Epidermal melanocyte (primary cell): ENCODE measurements around the gene SLC12A4.
"Not testable (repeated sequence)": the region's sequence is repeated elsewhere in the genome, so short reads cannot be mapped to it uniquely, and the experiment has no call there.

Source experiments
- DNase-seq: peaks from one replicate; pipeline ENCODE4 v3.0.0; 2011; ENCODE audit warnings: low spot score; ENCODE audit not compliant: insufficient read length

The SLC12A4 gene

DNA sequence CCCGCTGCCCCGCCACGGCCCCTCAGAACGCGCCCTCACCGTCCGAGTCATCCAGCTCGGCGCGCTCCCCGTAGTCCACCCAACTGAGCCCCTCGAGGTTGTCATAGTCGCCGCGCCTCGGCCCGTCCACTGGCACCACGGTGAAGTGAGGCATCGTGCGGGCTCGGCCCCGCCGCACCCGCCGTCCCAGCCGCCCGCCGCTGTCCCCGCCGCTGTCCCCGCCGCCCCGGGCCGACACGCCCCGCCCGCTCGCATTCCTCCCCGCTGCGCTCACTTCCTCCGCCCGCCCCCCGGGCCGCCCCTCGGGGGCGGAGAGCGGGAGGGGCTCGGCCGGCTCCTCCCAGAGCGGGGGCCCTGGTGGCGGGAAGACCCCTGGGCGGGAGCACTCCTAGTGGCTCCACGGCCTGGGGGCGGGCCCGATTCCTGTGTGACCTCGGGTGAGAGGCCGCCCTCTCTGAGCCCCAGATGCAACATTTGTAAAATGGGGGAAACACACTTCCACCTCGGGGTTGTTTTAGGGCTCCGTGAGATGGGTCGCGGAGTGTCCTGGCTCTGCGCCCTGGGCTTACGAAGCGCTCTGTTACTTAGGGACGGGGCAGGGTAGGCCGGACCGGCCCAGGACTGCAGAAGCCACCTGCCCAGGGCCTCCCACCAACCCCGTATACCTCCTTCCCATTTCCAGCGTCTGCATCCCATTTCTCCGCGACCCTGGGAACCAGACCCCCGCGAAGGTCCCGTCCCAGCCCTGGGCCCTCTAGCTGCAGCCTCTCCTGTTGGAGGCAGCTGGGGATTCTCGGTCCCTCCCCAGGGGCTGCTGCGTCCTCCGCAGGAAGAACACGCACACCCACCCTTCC lies at the start of gene SLC12A4:
Gene SLC12A4, minus strand, starts transcription at position 238 of the 854 bp plus-strand sequence. Its CDS starts 84 bp downstream, at position 154.
- peak; percentile 96 for DNase-seq

DNA sequence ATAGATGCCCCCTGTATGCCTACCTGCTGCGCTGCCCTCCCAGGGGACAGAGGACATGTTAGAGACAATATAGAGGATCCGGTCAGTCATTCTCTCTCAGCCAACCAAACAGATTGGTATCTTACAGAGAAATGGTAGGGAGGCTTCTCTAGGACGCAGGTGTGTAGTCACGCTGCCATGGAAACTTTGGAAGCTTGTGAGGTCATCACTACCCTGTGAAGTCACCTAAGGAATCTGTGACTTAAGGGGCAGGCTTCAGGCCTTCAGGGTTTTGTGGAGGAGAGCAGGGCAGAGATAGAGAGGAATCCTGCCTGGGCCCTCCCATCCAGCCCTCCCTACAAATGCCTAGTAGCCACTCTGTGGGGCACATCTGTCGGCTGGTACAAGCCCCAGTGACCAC lies 47.2 kb upstream of the SLC12A4 start, which contains the start of gene DPEP2NB:
Gene DPEP2NB, minus strand, starts transcription at position 231 of the 400 bp plus-strand sequence. Its CDS starts 141 bp downstream, at position 90.
- DNase-seq, result no peak

DNA sequence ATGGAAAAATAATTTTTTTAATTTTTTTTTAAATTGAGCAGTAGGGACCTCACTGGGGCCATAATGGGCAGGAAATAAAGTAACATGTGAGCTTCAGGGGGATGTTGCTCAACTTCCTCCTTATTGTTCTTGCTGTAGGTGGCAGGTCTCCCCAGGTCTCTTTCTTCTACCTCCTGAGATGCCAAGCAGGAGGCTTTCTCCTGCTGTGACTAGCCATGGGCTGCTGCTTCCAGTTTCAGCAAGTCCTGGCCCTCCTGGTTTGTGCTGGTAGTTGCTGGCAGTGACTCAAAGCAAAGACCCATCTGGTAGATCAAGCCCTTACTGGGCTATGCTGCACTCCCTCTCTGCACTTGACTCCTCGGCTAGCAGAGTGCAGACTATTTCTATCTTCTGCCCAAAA lies 45.0 kb upstream of the SLC12A4 start:
- DNase-seq, result no peak

DNA sequence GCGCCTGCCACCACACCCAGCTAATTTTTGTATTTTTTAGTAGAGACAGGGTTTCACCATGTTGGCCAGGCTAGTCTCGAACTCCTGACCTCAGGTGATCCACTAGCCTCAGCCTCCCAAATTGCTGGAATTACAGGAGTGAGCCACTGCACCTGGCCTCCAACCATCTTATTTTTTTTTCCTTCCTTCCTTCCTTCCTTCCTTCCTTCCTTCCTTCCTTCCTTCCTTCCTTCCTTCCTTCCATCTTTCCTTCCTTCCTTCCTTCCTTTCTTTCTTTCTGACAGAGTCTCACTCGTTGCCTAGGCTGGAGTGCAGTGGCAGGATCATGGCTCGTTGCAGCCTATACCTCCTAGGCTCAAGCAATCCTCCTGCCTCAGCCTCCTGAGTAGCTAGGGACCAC lies 41.4 kb upstream of the SLC12A4 start:
- not testable (repeated sequence) for DNase-seq

DNA sequence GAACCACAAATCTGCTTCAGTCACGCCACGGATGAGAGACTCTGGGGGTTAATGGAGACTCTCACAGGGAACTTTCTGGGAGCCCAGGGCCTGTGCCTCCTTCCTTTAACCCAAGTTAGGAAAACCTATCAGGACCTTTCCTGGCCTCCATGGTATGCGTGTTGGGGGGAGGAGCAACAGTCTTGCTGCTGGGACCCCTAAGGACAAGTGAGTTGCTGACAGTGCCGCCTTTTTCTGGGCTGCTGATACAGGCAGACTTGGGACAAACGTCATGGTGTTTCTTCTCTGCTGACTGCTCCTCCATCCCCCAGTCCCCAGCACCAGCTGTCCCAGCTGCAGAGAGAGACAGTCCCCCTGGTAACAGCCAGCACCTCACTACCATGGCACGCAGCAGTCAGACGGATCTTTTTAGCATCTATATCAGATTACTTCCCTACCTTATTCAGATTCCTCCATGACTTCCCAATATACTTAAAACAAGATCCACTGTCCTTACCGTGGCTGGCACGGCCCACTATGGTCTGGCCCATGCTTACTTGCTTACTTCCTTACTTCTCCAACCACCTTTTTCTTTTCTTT lies 40.8 kb upstream of the SLC12A4 start:
- DNase-seq, result peak; percentile 8

DNA sequence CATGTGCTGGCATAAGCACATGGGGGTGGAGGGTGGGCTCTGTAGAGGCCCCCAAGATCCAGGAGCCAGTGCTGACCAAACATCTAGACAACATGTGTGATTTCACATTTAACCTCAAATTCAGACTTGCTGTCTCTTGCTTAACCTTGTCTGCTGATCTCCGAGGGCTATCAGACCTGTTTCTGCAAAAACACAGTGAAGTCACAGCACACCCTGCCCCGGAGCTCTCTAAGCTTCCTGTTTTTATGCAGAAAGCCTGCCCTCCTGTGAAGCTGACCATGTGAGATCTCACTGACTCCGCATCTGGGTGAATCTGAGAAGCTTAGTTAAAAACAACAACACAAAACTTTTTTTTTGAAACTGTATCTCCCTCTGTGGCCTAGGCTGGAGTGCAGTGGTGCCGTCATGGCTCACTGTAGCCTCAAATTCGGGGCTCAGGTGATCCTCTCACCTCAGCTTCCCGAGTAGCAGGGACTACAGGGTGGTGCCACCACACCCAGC lies 37.4 kb upstream of the SLC12A4 start:
- peak; percentile 18 for DNase-seq

DNA sequence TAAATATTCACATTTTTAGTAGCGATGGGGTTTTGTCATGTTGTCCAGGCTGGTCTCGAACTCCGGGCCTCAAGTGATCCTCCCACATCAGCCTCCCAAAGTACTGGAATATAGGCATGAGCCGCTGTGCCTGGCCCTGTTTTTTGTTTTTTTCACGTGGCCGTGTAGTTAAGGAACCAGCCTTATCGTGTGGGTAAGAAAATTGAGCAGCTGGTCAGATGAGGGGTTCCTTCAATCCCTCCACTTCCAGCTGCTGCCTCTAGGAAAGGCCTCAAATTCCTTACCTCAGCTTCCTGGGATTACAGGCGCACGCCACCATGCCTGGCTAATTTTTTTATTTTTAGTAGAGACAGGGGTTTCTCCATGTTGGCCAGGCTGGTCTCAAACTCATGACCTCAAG lies 36.8 kb upstream of the SLC12A4 start:
- DNase-seq, result no peak

DNA sequence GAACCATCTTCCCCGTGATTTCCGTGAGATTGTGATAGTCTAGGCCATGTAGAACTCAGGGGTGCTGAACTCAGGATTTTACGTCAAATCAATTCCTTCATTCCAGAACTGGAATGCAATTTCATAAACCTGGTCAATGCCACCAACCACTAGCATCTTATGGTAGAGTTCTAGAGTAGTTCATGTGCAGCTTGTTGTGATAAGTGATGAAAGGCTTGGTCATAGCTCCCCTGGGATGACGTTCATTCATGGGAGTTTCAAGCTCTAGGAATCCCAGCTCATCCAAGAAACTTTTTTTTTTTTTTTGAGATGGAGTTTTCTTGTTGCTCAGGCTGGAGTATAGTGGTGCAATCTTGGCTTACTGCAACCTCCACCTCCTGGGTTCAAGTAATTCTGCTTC lies 34.6 kb upstream of the SLC12A4 start:
- no peak for DNase-seq

DNA sequence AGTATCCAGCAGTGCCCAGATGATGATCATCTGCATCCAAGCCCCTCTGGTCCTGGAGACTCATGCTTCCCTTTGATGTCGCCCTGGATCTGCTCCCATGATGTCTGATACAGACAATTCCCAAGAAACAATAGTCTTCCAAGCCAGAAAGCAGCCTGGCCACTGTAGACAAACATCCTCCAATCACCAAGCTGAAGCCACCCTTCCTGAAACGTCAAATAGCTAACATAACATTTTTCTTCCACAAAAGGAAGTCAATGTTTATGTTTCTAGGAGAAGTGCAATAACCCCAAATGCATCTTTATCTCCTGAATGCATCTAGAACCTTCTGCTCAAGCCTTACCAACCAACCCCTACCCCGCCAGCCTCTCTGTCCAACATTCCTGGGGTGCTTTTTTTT lies 32.0 kb upstream of the SLC12A4 start:
- DNase-seq, result no peak

DNA sequence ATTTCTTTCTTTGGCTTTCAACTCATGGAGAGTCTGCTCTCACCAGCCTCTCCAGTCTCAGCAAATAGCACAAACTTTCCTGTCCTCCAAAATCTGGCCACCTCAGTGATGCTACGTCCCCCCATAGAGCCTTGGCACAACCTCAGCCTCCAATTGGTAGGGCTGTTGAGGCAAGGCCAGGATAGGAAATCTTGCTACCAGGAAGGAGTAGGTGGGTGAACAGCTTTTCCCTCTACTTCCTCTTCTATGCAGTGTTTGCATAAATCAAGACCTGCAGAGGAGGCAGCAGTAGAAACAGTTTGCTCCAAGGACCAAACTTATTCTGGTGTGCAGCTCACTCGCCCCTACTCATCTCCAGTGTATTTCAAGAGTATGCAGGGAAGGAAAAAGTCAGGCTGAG lies 31.5 kb upstream of the SLC12A4 start:
- no peak for DNase-seq

DNA sequence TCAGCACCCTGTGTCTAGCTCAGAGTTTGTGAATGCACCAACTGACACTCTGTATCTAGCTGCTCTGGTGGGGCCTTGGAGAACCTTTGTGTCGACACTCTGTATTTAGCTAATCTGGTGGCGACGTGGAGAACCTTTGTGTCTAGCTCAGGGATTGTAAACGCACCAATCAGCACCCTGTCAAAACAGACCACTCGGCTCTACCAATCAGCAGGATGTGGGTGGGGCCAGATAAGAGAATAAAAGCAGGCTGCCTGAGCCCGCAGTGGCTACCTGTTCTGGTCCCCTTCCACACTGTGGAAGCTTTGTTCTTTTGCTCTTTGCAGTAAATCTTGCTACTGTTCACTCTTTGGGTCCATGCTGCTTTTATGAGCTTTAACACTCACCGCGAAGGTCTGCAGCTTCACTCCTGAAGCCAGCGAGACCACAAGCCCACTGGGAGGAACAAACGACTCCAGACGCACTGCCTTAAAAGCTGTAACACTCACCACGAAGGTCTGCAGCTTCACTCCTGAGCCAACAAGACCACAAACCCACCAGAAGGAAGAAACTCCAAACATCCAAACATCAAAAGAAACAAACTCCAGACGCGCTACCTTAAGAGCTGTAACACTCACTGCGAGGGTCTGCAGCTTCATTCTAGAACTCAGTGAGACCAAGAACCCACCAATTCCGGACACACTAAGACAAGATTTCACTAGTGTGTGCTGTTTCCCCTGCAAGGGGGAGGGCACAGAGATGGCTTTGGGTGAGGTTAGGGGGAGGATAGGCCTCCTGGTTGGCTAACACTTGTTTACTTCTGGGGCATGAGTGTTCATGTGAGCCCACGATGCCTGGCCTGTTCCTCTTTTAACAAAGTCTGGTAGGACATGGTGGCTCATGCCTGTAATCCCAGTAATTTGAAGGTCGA lies 30.6 kb upstream of the SLC12A4 start, which contains the start of gene DPEP2:
Gene DPEP2, minus strand, starts transcription at position 706 of the 910 bp plus-strand sequence. CDS start 6,272 bp downstream, outside the sequence.
- DNase-seq, result not testable (repeated sequence)

DNA sequence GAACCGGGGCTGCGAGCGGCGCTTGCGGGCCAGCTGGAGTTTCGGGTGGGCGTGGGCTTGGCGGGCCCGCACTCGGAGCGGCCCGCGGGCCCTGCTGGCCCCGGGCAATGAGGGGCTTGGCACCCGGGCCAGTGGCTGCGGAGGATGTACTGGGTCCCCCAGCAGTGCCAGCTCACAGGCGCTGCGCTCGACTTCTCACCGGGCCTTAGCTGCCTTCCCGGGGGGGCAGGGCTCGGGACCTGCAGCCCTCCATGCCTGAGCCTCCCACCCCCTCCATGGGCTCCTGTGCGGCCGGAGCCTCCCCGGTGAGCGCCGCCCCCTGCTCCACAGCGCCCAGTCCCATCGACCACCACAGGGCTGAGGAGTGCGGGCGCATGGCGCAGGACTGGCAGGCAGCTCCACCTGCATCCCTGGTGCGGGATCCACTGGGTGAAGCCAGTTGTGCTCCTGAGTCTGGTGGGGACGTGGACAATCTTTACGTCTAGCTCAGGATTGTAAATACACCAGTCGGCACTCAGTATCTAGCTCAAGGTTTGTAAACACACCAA lies 29.9 kb upstream of the SLC12A4 start:
- not testable (repeated sequence) for DNase-seq

DNA sequence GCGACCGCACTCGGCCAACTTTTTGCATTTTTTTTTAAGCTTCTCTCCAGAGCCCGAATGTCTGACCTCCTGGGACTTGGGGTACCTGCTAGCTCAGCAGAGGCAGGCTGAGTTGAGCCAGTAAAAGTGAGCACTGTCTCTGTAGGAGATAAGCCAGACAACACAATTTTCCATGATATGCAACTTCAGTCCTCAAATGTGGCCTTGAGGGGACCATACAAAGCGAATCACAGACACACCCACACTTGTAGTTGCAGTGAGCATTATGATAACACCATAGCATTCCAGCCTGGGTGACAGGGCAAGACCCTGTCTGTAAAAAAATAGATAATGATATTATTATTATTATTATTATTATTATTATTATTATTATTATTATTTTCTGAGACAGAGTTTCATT lies 28.2 kb upstream of the SLC12A4 start:
- no peak for DNase-seq

DNA sequence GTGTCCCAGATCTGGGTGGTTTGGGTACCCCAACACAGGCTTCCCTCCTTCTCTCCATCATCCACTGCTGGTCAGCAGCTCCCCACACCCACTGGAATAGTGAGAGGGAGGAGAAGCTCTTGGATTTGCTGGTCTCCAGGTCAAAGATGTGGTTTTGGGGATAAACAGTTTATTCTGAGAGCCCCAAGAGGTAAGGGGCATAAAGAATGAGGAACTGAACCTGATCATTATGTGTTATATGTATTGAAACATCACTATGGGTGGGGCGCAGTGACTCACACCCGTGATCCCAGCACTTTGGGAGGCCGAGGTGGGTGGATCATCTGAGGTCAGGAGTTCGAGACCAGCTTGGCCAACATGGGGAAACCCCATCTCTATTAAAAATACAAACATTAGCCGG lies 27.0 kb upstream of the SLC12A4 start:
- DNase-seq, result peak; percentile 5

DNA sequence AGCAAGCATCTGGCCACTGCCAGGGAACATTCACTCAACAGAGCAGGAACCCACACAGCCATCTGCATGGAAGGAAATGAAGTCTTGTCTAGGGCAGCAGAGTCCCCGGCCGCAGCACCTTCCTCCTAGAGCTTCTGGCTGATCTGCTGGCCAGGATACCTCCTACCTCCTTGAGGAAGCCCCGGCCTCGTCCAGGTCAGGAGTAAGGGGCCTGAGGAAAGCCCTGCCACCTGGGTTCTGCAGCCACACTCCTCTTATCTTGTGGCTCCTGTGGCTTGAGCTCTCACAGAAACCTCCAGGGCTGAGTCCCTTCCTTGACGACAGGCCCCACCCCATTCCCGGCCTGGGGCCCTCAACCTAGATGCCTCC lies 25.6 kb upstream of the SLC12A4 start:
- DNase-seq, result not testable (repeated sequence)

DNA sequence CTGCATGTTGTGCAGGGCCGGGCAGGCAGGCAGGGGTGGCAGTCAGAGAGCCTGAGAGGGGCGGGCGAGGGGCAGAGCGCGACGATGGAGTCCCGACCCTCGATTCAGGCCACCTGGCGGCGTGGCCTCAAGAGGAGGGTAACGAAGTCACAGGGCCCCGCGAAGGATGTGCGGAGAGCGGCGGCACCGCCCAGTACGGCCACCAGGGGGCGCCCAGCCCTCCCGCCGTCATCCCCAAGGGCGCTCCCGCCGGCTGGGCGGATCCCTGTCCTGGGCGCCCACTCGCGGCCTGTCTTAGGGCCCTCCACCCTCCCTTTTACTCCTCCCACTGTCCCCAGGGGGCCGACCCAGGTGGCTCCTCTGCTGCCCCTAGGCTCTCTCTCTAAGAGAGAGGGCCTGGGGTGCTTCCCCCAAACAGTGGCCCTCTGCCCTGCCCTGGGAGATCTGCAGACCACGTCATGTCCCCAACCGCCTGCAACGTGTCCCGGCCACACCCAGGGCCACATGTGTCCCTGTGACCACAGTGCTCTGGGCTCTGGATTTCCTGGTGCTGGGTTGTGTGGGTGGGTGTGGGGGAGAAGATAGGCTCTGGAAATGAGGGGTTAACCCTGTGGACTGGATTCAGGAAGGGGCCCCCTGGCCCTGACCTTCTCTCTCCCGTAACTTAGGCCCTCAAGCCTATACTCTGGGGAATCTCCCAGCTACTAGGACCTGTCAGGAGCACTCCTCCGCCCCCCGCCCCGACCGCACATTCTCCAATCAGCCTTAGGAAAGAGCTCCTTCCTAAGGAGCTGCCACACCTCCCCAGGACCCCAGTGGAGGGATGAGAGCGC lies 25.0 kb upstream of the SLC12A4 start:
- DNase-seq, result peak; percentile 81

DNA sequence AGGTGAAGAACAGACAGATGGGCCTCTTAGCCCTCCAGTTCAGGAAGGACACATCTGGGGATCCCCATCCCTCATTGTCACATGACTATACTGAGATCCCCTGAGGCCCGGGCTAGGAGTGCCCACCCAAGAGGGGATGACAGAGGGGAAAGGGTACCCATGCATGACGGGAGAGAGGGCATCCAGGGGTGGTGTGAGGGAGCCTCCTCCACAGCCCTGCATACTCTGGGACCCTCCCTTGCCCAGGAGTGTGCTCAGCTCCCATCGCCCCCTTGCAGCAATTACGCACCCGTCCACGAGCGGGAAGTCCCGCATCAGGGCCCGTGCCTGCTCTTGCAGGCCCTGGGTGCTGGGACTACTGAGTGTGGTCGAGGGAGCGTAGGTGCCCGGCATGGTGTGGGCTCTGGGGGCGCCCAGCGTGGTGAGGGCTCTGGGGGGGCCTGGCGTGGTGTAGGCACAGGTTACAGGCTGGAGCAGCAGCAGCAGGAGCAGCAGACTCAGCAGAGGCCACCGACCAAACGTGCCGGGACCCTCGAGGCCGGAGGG lies 24.3 kb upstream of the SLC12A4 start:
- peak; percentile 8 for DNase-seq

DNA sequence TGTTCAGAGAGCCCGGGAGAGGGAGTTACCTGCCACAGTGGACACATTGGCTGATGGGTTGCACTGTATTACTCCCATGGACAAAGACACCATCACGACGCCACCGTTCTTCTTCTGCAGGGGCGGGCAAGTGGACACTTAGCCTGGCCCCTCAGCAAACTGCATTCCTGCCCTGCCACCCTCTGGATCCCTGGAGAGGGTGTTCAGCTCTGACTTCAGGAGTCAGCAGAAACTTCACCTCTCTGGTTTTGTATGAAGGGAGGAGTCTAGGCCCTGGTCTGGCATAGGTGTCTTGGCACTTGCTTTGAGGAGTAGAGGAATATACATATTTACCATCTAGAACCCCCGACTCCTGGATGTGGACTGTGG lies 21.6 kb upstream of the SLC12A4 start:
- no peak for DNase-seq

DNA sequence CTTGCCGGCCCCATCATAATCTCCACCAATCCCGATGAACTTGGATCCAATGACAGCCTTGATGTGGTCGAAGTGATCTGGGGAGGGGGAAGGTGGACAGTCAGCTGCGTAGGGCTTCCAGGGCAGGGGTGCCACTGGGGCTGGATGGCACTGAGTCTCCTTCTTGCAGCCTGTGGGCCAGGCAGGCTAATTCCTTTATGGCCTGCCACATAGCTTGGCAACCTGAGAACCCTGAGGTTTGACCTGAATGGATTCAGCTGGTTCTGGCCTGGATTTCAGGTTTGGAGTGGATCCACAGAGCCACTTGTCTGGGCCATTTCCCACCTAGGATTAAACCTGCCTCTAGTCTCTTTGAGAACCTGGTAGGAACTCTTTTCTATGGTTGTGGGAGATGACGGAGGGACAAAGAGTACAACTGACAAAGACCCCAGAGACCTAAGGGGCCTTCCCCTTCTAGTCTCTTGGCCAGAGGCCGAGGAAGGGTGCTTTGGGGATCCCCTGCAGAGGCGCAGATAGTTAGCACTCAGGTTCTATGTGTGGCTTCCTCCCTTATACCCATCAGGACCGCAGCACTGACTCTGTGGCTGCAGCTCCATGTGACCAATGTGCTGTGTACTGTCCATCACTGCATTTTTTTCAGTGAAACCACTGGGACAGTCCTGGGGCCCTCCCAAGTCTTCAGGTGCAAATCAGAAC lies 21.0 kb upstream of the SLC12A4 start:
- DNase-seq, result peak; percentile 10
